Ishikawa (cell line): ENCODE measurements around the gene CLIP4.

ENCODE experiments used
- CEBPB ChIP-seq: IDR thresholded peaks from 2 replicates; pipeline ENCODE4 v1.6.1; 2012
- CREB1 ChIP-seq: IDR thresholded peaks from 2 replicates; pipeline ENCODE4 v1.6.1; 2012; ENCODE audit warnings: low read depth
- EGR1 ChIP-seq: IDR thresholded peaks from 2 replicates; pipeline ENCODE4 v1.6.1; 2012
- EP300 ChIP-seq: IDR thresholded peaks from 2 replicates; pipeline ENCODE4 v1.6.1; 2012; ENCODE audit warnings: borderline replicate concordance
- FOXM1 ChIP-seq: IDR thresholded peaks from 2 replicates; pipeline ENCODE4 v1.6.1; 2012; ENCODE audit warnings: low read depth, borderline replicate concordance
- NFIC ChIP-seq: IDR thresholded peaks from 2 replicates; pipeline ENCODE4 v1.6.1; 2012
- RAD21 ChIP-seq: IDR thresholded peaks from 2 replicates; pipeline ENCODE4 v1.6.1; 2012; ENCODE audit warnings: low read depth
- TAF1 ChIP-seq: IDR thresholded peaks from 2 replicates; pipeline ENCODE4 v1.6.1; 2012; ENCODE audit warnings: low read depth, mild to moderate bottlenecking
- TCF12 ChIP-seq: IDR thresholded peaks from 2 replicates; pipeline ENCODE4 v1.6.1; 2012; ENCODE audit warnings: low read depth
- TEAD4 ChIP-seq: IDR thresholded peaks from 2 replicates; pipeline ENCODE4 v1.6.1; 2012
- USF1 ChIP-seq: IDR thresholded peaks from 2 replicates; pipeline ENCODE4 v1.6.1; 2012
- YY1 ChIP-seq: IDR thresholded peaks from 2 replicates; pipeline ENCODE4 v1.6.1; 2012; ENCODE audit warnings: low read depth
- ZBTB7A ChIP-seq: IDR thresholded peaks from 2 replicates; pipeline ENCODE4 v1.6.1; 2012; ENCODE audit warnings: low read depth
- TF ChIP-seq, protein P1 (sequence below): IDR thresholded peaks from 2 replicates; pipeline ENCODE4 v1.6.1; 2012
- TF ChIP-seq, protein P2 (sequence below): IDR thresholded peaks from 2 replicates; pipeline ENCODE4 v1.6.1; 2012; ENCODE audit warnings: low read depth, mild to moderate bottlenecking

CLIP4 gene

GRCh38 chr2:29195796-29196195 is 80.6 kb downstream of the CLIP4 start:
- TF ChIP-seq ZBTB7A (no peak), TEAD4 (no peak), CEBPB (no peak), FOXM1 (no peak), USF1 (no peak), EGR1 (no peak), EP300 (no peak), RAD21 (no peak), NFIC (no peak), TAF1 (no peak), CREB1 (no peak), TCF12 (no peak)
- TF ChIP-seq, protein P1, sequence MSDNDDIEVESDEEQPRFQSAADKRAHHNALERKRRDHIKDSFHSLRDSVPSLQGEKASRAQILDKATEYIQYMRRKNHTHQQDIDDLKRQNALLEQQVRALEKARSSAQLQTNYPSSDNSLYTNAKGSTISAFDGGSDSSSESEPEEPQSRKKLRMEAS = no peak
- TF ChIP-seq, protein P2, sequence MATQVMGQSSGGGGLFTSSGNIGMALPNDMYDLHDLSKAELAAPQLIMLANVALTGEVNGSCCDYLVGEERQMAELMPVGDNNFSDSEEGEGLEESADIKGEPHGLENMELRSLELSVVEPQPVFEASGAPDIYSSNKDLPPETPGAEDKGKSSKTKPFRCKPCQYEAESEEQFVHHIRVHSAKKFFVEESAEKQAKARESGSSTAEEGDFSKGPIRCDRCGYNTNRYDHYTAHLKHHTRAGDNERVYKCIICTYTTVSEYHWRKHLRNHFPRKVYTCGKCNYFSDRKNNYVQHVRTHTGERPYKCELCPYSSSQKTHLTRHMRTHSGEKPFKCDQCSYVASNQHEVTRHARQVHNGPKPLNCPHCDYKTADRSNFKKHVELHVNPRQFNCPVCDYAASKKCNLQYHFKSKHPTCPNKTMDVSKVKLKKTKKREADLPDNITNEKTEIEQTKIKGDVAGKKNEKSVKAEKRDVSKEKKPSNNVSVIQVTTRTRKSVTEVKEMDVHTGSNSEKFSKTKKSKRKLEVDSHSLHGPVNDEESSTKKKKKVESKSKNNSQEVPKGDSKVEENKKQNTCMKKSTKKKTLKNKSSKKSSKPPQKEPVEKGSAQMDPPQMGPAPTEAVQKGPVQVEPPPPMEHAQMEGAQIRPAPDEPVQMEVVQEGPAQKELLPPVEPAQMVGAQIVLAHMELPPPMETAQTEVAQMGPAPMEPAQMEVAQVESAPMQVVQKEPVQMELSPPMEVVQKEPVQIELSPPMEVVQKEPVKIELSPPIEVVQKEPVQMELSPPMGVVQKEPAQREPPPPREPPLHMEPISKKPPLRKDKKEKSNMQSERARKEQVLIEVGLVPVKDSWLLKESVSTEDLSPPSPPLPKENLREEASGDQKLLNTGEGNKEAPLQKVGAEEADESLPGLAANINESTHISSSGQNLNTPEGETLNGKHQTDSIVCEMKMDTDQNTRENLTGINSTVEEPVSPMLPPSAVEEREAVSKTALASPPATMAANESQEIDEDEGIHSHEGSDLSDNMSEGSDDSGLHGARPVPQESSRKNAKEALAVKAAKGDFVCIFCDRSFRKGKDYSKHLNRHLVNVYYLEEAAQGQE = no peak

GRCh38 chr2:29196792-29197788 is 81.9 kb downstream of the CLIP4 start:
- TF ChIP-seq CREB1 (no peak), RAD21 (peak; percentile 91), TAF1 (no peak)
- TF ChIP-seq, protein P2 = no peak

DNA sequence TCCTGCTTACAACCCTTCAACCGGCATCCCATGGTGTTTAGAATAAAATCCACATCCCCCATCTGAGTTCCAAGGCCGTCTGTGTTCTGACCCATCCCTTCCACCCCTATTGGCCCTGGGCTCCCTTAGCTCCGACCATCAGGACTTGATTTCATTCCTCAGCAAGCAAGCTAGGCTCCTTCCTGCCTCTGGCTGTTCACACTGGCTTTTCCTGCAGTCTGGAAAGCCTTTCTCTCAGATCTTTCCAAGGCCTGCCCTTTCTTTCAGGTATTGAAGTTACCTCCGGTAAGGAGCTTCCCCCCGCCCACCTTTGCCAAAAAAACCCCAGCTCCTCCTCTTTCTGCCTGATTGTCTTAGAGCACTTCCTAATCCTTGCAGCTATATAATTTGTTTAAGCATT is 86.8 kb downstream of the CLIP4 start:
- no peak for TF ChIP-seq TAF1
- no peak for TF ChIP-seq RAD21
- no peak for TF ChIP-seq USF1
- TF ChIP-seq FOXM1 = no peak
- TF ChIP-seq NFIC = no peak
- no peak for TF ChIP-seq CEBPB
- TF ChIP-seq TCF12 = no peak
- TF ChIP-seq YY1 = no peak
- no peak for TF ChIP-seq TEAD4
- TF ChIP-seq, protein P1 = no peak
- TF ChIP-seq EGR1 = no peak
- TF ChIP-seq, protein P2 = no peak
- TF ChIP-seq EP300 = no peak
- no peak for TF ChIP-seq ZBTB7A
- no peak for TF ChIP-seq CREB1

DNA sequence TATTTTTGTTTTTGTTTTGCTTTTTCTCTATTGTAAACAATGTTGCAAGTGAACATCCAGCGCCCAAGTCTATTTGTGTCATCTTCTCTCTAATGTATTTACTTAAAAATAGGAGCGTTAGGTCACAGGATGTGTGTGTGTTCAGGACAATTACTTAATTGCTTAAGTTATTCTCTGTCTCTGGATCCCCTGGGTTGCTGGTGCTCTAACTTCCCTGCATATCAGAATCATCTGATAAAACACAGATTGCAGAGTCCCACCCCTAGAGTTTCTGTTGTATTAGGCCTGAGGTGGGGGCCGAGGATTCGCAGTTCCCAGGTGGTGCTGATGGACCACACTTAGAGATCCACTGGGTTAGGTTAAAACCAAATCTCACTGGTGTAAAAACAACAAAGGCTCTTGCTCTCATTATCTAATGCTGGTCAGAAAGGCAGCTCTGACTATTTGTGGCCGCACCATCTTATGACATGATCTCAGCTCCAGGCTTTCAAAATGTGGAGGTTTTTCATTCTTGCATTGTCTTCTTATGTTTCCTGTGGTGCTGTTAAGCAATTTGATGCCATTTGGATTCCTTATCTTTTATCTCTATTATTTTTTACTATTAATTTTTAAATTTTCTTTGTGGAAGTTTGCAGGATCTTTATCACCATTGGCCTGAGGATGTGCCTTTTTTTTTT is 87.7 kb downstream of the CLIP4 start:
- TF ChIP-seq EGR1 (no peak), CREB1 (no peak), FOXM1 (no peak), RAD21 (no peak), USF1 (no peak), ZBTB7A (no peak), TCF12 (no peak), YY1 (no peak), TAF1 (no peak), EP300 (no peak), CEBPB (no peak), TEAD4 (no peak), NFIC (no peak)
- TF ChIP-seq, protein P2 = no peak
- TF ChIP-seq, protein P1 = no peak
